GM12878 (cell line): ENCODE measurements around the gene ACADL. TPM values are rescaled to one million over a fixed set of nuclear protein-coding genes. Genes with fewer than 3 reads are reported as not detected.

Source experiments
- ASH2L ChIP-seq: fragments of 300-600, 200-600 bp; sonication (generic); IDR thresholded peaks from 2 replicates; pipeline ENCODE4 v1.6.1; 2017; ENCODE audit warnings: low read depth, mild to moderate bottlenecking, borderline replicate concordance
- ATF3 ChIP-seq: IDR thresholded peaks from 2 replicates; pipeline ENCODE4 v1.6.1; 2011; ENCODE audit warnings: low read depth, mild to moderate bottlenecking, low read length, moderate library complexity, borderline replicate concordance; ENCODE audit errors: extremely low read depth
- BCL11A ChIP-seq: IDR thresholded peaks from 2 replicates; pipeline ENCODE4 v1.6.1; 2011; ENCODE audit warnings: low read depth, low read length
- BHLHE40 ChIP-seq, 2 experiments: fragments of 450-650 bp in 1 of 2; IDR thresholded peaks; 2 replicates each; pipeline ENCODE4 v1.6.1; 2011 to 2017; ENCODE audit warnings: low read depth in 2 of 2, borderline replicate concordance in 1 of 2, improper control_type of control experiment in 1 of 2, low read length in 1 of 2, mild to moderate bottlenecking in 1 of 2
- BMI1 ChIP-seq: fragments of 450-650 bp; IDR thresholded peaks from 2 replicates; pipeline ENCODE4 v1.6.1; 2016; ENCODE audit warnings: mild to moderate bottlenecking, moderate library complexity, borderline replicate concordance
- CHD2 ChIP-seq: IDR thresholded peaks from 2 replicates; pipeline ENCODE4 v1.6.1; 2011; ENCODE audit warnings: low read depth, low read length, improper control_type of control experiment, borderline replicate concordance
- HCFC1 ChIP-seq: fragments of 150-350 bp; IDR thresholded peaks from 2 replicates; pipeline ENCODE4 v1.6.1; 2014; ENCODE audit warnings: low read length
- IKZF2 ChIP-seq, 2 experiments: fragments of 450-650 bp; IDR thresholded peaks; 2 replicates each; pipeline ENCODE4 v1.6.1; 2017; ENCODE audit warnings: mild to moderate bottlenecking in 2 of 2, moderate library complexity in 2 of 2
- IRF4 ChIP-seq: IDR thresholded peaks from 2 replicates; pipeline ENCODE4 v1.6.1; 2011; ENCODE audit warnings: low read depth, low read length
- MYB ChIP-seq: fragments of 150-350 bp; IDR thresholded peaks from 2 replicates; pipeline ENCODE4 v1.6.1; 2014; ENCODE audit warnings: mild to moderate bottlenecking, low read depth, low read length, borderline replicate concordance
- NR2F1 ChIP-seq: fragments of 450-650 bp; conservative IDR thresholded peaks from 2 replicates; pipeline ENCODE4 v1.6.1; 2017; ENCODE audit warnings: mild to moderate bottlenecking
- PBX3 ChIP-seq: IDR thresholded peaks from 2 replicates; pipeline ENCODE4 v1.6.1; 2011; ENCODE audit warnings: mild to moderate bottlenecking, low read depth, low read length, moderate library complexity; ENCODE audit not compliant: insufficient replicate concordance
- POLR2A ChIP-seq: IDR thresholded peaks from 2 replicates; pipeline ENCODE4 v1.6.1; 2011; ENCODE audit warnings: low read depth, mild to moderate bottlenecking, low read length
- POLR2AphosphoS2 ChIP-seq: IDR thresholded peaks from 2 replicates; pipeline ENCODE4 v1.6.1; 2011; ENCODE audit warnings: low read depth, mild to moderate bottlenecking, low read length, improper control_type of control experiment, moderate library complexity
- POU2F2 ChIP-seq: IDR thresholded peaks from 3 replicates; pipeline ENCODE4 v1.6.1; 2011; ENCODE audit warnings: low read depth, mild to moderate bottlenecking, low read length, borderline replicate concordance
- SKIL ChIP-seq: fragments of 450-650 bp; IDR thresholded peaks from 2 replicates; pipeline ENCODE4 v1.6.1; 2017; ENCODE audit warnings: mild to moderate bottlenecking, low read depth, inconsistent platforms; ENCODE audit not compliant: poor library complexity, severe bottlenecking
- ZNF24 ChIP-seq: fragments of 450-650 bp; IDR thresholded peaks from 2 replicates; pipeline ENCODE4 v1.6.1; 2017; ENCODE audit warnings: antibody characterized with exemption, mild to moderate bottlenecking
- polyA plus RNA-seq, 11 experiments: library from polyadenylated mRNA; depleted of rRNA in 4 of 11; unstranded in 6 of 11; stranded (reverse) in 5 of 11; fragments of >200 nt; fragmentation: Nextera tagmentation in 4 of 11; fragmentation: Illumina TruSeq in 1 of 11; extraction: Ambion mirVana in 4 of 11; extraction: Trizol in 1 of 11; gene quantifications; 1 replicate in 1 of 11; 2 replicates in 10 of 11; pipeline versions ENCODE4 v1.2.1 to v1.2.3, GENCODE V29; 2011 to 2016; ENCODE audit warnings: inconsistent platforms in 2 of 11, missing spikeins in 2 of 11, low read depth in 1 of 11
- total RNA-seq, 4 experiments: library from RNA; depleted of rRNA in 3 of 4; stranded (reverse); fragments of >200 nt in 3 of 4; fragmentation: Illumina TruSeq in 1 of 4; extraction: Trizol in 1 of 4; gene quantifications; 2 replicates each; pipeline versions ENCODE4 v1.2.1 to v1.2.3, GENCODE V29; 2013 to 2021
- TF ChIP-seq, protein P1 (sequence below): IDR thresholded peaks from 2 replicates; pipeline ENCODE4 v1.6.1; 2012; ENCODE audit warnings: mild to moderate bottlenecking, low read depth, low read length

Gene ACADL
- total and polyA plus RNA-seq, 10 of the 15 experiments (the other 5 are each of a cell fraction or from before 2014, with no cell fraction given), result not detected

DNA sequence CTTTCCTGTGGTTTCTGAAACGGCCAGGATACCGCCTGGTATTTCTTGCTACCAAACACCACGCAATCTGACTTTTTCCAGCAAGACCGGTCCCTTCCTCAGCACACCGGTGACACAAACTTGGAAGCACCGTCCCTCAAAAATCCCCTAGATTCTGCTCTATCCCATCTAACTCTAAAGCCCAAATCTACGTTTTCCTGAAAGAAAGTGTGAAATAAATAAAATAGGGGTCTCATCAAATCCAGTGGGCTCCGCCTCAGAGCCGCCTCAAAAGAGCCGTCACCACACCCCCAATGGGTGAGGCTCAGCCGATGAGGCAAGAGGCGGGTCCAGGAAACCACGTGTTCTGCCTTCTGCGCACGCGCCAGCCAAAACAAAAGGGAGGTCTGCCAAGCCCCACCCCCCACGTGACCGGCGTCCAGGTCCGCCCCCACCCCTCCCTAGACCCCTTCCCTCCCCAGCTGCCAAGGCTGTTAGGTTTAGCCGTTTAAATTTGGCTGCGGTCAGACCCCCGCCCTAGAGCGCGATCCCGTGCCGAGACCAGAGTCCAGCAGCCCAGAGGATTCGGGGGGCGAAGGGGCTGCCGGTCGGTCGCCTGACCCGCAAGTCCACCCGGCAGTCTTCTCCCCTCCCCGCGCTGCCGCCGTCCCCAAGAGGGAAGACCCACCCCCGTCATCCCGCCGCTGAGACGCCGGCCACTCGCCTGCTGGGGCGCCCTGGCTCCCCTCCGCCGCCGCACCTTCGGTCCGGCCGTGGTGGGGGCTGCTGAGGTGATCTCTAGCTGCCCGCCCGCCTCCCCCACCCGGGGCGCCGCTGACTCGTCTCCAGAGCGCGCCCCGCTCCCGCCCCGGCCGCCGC lies 54.6 kb downstream of the ACADL start (continued):
- TF ChIP-seq, protein P1, sequence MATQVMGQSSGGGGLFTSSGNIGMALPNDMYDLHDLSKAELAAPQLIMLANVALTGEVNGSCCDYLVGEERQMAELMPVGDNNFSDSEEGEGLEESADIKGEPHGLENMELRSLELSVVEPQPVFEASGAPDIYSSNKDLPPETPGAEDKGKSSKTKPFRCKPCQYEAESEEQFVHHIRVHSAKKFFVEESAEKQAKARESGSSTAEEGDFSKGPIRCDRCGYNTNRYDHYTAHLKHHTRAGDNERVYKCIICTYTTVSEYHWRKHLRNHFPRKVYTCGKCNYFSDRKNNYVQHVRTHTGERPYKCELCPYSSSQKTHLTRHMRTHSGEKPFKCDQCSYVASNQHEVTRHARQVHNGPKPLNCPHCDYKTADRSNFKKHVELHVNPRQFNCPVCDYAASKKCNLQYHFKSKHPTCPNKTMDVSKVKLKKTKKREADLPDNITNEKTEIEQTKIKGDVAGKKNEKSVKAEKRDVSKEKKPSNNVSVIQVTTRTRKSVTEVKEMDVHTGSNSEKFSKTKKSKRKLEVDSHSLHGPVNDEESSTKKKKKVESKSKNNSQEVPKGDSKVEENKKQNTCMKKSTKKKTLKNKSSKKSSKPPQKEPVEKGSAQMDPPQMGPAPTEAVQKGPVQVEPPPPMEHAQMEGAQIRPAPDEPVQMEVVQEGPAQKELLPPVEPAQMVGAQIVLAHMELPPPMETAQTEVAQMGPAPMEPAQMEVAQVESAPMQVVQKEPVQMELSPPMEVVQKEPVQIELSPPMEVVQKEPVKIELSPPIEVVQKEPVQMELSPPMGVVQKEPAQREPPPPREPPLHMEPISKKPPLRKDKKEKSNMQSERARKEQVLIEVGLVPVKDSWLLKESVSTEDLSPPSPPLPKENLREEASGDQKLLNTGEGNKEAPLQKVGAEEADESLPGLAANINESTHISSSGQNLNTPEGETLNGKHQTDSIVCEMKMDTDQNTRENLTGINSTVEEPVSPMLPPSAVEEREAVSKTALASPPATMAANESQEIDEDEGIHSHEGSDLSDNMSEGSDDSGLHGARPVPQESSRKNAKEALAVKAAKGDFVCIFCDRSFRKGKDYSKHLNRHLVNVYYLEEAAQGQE, result no peak
- TF ChIP-seq IRF4 (0 out of 2 replicates have a peak, but pooled peaks have one; percentile 7), BMI1 (no peak), ZNF24 (0 out of 2 replicates have a peak, but pooled peaks have one; percentile 25), POLR2A (peak; percentile 90), CHD2 (peak; percentile 17; the same call in 1 of the 2 replicates), POLR2AphosphoS2 (no peak), POU2F2 (no peak), IKZF2 (IDR thresholded peaks at IDR 0.05) (peak in 1 of 2 experiments; percentile 40; a peak in 1 of 4 replicates), ATF3 (peak; percentile 88), ASH2L (no peak), SKIL (peak; percentile 30), BCL11A (no peak), MYB (0 out of 2 replicates have a peak, but pooled peaks have one; percentile 6), BHLHE40 (IDR thresholded peaks at IDR 0.05; ENCODE audit: borderline replicate concordance in 1 of 2, low read depth in 2 of 2, low read length in 1 of 2) (peak; percentile 66 to 87; a peak in 3 of 4 replicates), HCFC1 (peak; percentile 25; the same call in 1 of the 2 replicates), PBX3 (no peak), NR2F1 (0 out of 2 replicates have a peak, but pooled peaks have one; percentile 20)
